Measurements from ENCODE around the gene INO80.

INO80 gene

DNA sequence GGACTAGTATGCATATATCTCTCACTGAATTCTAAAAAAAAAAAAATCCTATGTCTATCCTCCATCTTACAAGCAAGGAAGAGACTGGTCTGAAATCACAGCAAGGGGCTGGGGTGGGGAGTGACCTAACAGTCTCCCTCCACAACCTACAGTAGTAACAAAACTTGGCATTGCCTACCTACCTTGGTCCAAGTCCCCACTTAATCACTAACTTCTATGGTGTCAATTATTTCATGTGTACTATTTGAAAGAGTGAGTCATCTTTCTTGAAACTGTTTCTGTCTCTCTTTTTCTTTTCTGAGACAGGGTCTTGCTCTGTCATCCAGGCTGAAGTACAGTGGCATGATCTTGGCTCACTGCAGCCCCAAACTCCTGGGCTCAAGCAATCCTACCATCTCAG, 126.0 kb downstream of the INO80 start:
- TF ChIP-seq, protein P1, sequence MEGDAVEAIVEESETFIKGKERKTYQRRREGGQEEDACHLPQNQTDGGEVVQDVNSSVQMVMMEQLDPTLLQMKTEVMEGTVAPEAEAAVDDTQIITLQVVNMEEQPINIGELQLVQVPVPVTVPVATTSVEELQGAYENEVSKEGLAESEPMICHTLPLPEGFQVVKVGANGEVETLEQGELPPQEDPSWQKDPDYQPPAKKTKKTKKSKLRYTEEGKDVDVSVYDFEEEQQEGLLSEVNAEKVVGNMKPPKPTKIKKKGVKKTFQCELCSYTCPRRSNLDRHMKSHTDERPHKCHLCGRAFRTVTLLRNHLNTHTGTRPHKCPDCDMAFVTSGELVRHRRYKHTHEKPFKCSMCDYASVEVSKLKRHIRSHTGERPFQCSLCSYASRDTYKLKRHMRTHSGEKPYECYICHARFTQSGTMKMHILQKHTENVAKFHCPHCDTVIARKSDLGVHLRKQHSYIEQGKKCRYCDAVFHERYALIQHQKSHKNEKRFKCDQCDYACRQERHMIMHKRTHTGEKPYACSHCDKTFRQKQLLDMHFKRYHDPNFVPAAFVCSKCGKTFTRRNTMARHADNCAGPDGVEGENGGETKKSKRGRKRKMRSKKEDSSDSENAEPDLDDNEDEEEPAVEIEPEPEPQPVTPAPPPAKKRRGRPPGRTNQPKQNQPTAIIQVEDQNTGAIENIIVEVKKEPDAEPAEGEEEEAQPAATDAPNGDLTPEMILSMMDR (IDR thresholded peaks at IDR 0.05; ENCODE audit: borderline replicate concordance, insufficient read depth, low read depth, low read length): no peak
- no peak overlapping the region for H3K4me3 ChIP-seq (ENCODE audit: low read depth, low read length)

DNA sequence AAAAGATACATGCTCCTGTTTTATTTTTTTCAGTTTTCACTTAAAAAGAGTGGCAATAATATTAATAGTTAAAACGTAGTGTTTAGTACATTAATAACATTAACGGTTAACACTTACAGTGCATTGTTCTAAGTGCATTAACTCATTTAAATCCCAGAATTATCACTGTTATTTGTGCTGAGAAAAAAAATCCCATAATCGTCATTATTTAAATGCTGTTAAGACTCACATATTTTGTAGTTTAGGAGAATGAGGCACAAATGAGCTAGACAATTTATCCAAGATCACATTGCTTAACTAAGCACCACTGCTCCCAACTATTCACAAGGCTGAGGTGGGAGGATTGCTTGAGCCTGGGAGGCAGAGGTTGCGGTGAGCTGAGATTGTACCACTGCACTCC, 127.9 kb downstream of the INO80 start:
- no peak overlapping the region for H3K4me3 ChIP-seq (ENCODE audit: low read depth, low read length)
- TF ChIP-seq, protein P1 (IDR thresholded peaks at IDR 0.05; ENCODE audit: borderline replicate concordance, insufficient read depth, low read depth, low read length): no peak

DNA sequence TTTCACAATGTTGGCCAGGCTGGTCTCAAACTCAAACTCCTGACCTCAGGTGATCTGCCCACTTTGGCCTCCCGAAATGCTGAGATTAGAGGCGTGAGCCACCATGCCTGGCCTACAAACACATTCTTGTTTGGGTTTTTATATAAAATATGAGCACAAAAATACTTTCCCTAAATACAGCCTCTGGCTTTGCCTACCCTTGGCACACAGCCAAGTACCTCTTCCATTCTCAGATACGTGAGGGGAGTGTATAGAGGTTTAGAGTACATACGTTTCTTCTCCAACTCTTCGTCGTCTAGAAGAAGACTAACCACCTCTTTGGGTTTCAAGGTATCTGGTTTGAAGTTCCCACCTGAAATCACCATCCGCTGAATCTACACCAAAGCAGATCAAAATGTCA, 129.3 kb downstream of the INO80 start:
- TF ChIP-seq, protein P1 (IDR thresholded peaks at IDR 0.05; ENCODE audit: borderline replicate concordance, insufficient read depth, low read depth, low read length): no peak
- H3K4me3 ChIP-seq (ENCODE audit: low read depth, low read length): no peak overlapping the region

DNA sequence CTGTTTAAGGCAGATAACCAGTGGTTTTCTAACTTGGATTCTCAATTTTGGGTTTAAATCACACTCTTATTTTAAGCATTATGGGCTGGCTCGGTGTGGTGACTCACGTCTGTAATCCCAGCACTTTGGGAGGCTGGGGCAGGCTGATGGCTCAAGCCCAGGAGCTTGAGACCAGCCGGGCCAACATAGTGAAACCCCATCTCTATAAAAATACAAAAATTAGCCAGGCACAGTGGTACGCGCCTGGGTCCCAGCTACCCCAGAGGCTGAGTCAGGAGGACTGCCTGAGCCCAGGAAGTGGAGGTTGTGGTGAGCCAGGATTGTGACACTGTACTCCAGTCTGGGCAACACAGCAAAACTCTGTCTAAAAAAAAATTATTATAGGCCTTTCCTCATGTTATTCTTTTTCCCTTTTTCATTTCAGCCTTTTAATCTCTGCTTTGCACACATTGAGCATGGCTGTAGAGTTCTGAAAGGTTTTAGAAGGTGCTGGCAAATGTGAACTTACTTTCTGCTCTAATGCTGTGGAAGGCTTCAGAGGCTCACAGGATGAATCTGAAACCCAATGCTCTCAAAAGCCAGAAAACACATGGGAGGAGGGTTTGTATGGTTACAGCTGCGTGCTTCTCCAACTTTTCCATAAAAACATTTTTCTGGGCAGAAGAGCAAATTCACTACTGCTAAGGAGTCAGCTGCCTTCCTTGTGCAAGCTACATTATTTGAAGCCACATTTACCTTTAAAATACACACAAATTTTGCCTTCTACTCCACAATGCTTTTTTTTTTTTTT, 130.3 kb downstream of the INO80 start:
- H3K4me3 ChIP-seq (ENCODE audit: low read depth, low read length): no peak overlapping the region
- TF ChIP-seq, protein P1 (IDR thresholded peaks at IDR 0.05; ENCODE audit: borderline replicate concordance, insufficient read depth, low read depth, low read length): no peak

DNA sequence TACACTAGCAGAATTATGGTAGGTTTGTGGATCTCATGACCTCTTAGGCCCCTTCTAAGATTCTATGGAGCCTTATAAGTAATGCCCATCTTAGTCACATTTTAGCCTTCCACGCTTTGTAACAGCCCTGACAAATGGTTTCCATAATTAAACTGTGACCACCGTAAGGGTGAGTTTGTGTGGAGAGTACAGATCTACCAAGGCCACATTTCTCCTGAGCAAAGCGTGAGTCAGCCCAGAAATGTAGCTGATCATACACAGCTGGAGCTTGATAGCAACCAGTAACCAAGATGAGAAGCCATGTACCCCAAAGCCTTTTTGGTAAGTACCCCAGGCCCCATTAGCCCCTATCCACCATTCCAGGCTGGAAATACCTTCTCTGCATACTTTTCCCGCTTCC, 131.1 kb downstream of the INO80 start:
- H3K4me3 ChIP-seq (ENCODE audit: low read depth, low read length): no peak overlapping the region
- TF ChIP-seq, protein P1 (IDR thresholded peaks at IDR 0.05; ENCODE audit: borderline replicate concordance, insufficient read depth, low read depth, low read length): no peak

DNA sequence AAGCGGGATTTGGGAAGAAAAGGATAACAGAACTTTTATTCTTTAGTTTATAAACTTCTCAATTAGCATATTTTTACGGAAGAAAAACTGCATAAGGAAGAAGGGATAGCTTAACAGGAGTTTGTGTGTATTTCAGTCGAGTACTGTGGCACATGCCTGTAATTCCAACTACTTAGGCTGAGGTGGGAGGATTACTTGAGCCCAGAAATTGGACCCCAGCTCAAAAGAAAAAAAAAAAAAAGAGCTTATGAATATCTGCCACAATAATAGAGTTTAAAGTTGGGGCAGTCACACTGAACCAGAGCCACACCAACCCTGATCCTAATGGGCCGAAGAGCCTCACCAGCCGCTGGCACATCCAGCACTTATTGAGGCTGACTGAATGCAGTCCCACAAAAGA, 131.7 kb downstream of the INO80 start:
- TF ChIP-seq, protein P1 (IDR thresholded peaks at IDR 0.05; ENCODE audit: borderline replicate concordance, insufficient read depth, low read depth, low read length): no peak

DNA sequence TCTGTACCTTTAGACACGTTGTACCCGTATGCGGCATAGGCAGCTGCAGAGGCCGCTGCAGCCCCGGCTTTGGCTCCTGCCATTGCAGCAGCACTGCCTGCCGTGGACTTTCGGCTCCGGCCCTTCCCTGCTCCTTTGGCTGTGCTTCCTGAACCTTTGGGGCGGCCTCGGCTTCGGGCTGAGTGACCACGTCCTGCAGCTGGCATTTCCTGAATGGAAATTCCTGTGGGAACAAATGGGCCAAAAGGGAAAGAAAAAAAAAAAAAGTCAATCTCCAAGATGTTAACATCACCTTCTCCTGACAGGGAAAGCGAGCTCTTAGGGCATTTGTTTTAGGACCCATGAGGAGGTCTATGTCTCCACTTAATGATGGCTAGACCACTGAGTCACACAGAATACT, 133.2 kb downstream of the INO80 start:
- TF ChIP-seq, protein P1 (IDR thresholded peaks at IDR 0.05; ENCODE audit: borderline replicate concordance, insufficient read depth, low read depth, low read length): no peak

More for the DNA sequence above, 131.7 kb downstream of the INO80 start:
- no peak overlapping the region for H3K4me3 ChIP-seq (ENCODE audit: low read depth, low read length)

More for the DNA sequence above, 133.2 kb downstream of the INO80 start:
- H3K4me3 ChIP-seq (ENCODE audit: low read depth, low read length): no peak overlapping the region

Data from GM12875 (cell line).